Neuronal stem cell (in vitro differentiated cells): Measurements from ENCODE around the gene OR11A1.

Experiments
- DNase-seq: peaks from one replicate; pipeline ENCODE4 v3.0.0-alpha.2; 2013; ENCODE audit warnings: low spot score
- H2AFZ ChIP-seq: one replicate; pipeline ENCODE4 v1.6.1; 2013; ENCODE audit warnings: mild to moderate bottlenecking, low read length, inconsistent platforms
- H2AK5ac ChIP-seq: 2 replicates; pipeline ENCODE4 v1.6.1; 2013; ENCODE audit warnings: low read depth, mild to moderate bottlenecking, inconsistent platforms, low read length, moderate library complexity, mixed read lengths
- H2BK120ac ChIP-seq: 2 replicates; pipeline ENCODE4 v1.6.1; 2013; ENCODE audit warnings: low read depth, mild to moderate bottlenecking, inconsistent platforms, low read length, moderate library complexity, mixed read lengths
- H2BK12ac ChIP-seq: one replicate; pipeline ENCODE4 v1.6.1; 2013; ENCODE audit warnings: low read length, inconsistent platforms
- H2BK15ac ChIP-seq: 2 replicates; pipeline ENCODE4 v1.6.1; 2013; ENCODE audit warnings: mild to moderate bottlenecking, low read length, inconsistent platforms, mixed read lengths
- H2BK5ac ChIP-seq: one replicate; pipeline ENCODE4 v1.6.1; 2013; ENCODE audit warnings: inconsistent platforms, mild to moderate bottlenecking, low read length, moderate library complexity
- H3K14ac ChIP-seq: one replicate; pipeline ENCODE4 v1.6.1; 2013; ENCODE audit warnings: low read length, inconsistent platforms
- H3K18ac ChIP-seq: 2 replicates; pipeline ENCODE4 v1.6.1; 2013; ENCODE audit warnings: low read length, inconsistent platforms
- H3K23ac ChIP-seq: 2 replicates; pipeline ENCODE4 v1.6.1; 2013; ENCODE audit warnings: low read depth, mild to moderate bottlenecking, mixed read lengths, low read length, inconsistent platforms; ENCODE audit not compliant: poor library complexity
- H3K27ac ChIP-seq: replicated peaks from 3 replicates; pipeline ENCODE4 v1.5.1; 2013; ENCODE audit warnings: low read length, inconsistent platforms
- H3K27me3 ChIP-seq, 3 experiments: 2 replicates each; pipeline ENCODE4 v1.6.1; 2013; ENCODE audit warnings: low read length in 3 of 3, mild to moderate bottlenecking in 2 of 3, inconsistent platforms in 1 of 3, low read depth in 1 of 3, mixed read lengths in 1 of 3, moderate library complexity in 1 of 3; ENCODE audit not compliant: control insufficient read depth in 3 of 3, insufficient read depth in 3 of 3
- H3K36me3 ChIP-seq, 2 donors: replicated peaks in 1 of 2; 2 replicates each; pipeline ENCODE4 v1.6.1; 2013; ENCODE audit warnings: low read length in 2 of 2; ENCODE audit not compliant: control insufficient read depth in 2 of 2, insufficient read depth in 2 of 2
- H3K4ac ChIP-seq: 2 replicates; pipeline ENCODE4 v1.6.1; 2013; ENCODE audit warnings: inconsistent platforms, mild to moderate bottlenecking, low read length, moderate library complexity
- H3K4me1 ChIP-seq, 2 donors: 1 replicate in 1 of 2; 2 replicates in 1 of 2; pipeline ENCODE4 v1.6.1; 2013; ENCODE audit warnings: low read length in 2 of 2, low read depth in 1 of 2; ENCODE audit not compliant: control insufficient read depth in 2 of 2, insufficient read depth in 1 of 2
- H3K4me2 ChIP-seq: one replicate; pipeline ENCODE4 v1.6.1; 2013; ENCODE audit warnings: mild to moderate bottlenecking, low read length, inconsistent platforms; ENCODE audit not compliant: insufficient read depth, poor library complexity, severe bottlenecking
- H3K4me3 ChIP-seq, 2 donors: 2 replicates each; pipeline ENCODE4 v1.5.1; 2013; ENCODE audit warnings: low read length in 2 of 2, mild to moderate bottlenecking in 2 of 2, inconsistent platforms in 1 of 2, moderate library complexity in 1 of 2
- H3K79me1 ChIP-seq: one replicate; pipeline ENCODE4 v1.6.1; 2013; ENCODE audit warnings: low read depth, mild to moderate bottlenecking, inconsistent platforms, low read length, moderate library complexity
- H3K9ac ChIP-seq: one replicate; pipeline ENCODE4 v1.6.1; 2013; ENCODE audit warnings: mild to moderate bottlenecking, low read depth, low read length, inconsistent platforms; ENCODE audit not compliant: poor library complexity
- H3K9me3 ChIP-seq, 2 donors: replicated peaks in 1 of 2; 2 replicates each; pipeline versions ENCODE3 to v1.6.1; 2013; ENCODE audit warnings: low read length in 2 of 2, mild to moderate bottlenecking in 2 of 2, inconsistent platforms in 1 of 2, low read depth in 1 of 2, mixed read lengths in 1 of 2, moderate library complexity in 1 of 2; ENCODE audit not compliant: control insufficient read depth in 2 of 2, insufficient read depth in 1 of 2
- H4K8ac ChIP-seq: one replicate; pipeline ENCODE4 v1.6.1; 2013; ENCODE audit warnings: low read depth, mild to moderate bottlenecking, inconsistent platforms, low read length, moderate library complexity
- H4K91ac ChIP-seq: one replicate; pipeline ENCODE4 v1.6.1; 2013; ENCODE audit warnings: low read length, low read depth, mild to moderate bottlenecking, inconsistent platforms; ENCODE audit not compliant: poor library complexity
- WGBS, 2 donors: extraction: QIAGEN DNeasy Blood & Tissue Kit; methylation state at CpG; one replicate each; pipeline ENCODE4 v1.1.7; 2013; ENCODE audit warnings: missing lambda C conversion rate in 2 of 2, mixed read lengths in 1 of 2; ENCODE audit not compliant: insufficient read length in 2 of 2, insufficient replicate concordance in 1 of 2; ENCODE audit errors: extremely low coverage in 2 of 2; 5-methylcytosine and 5-hydroxymethylcytosine counted together

The OR11A1 gene

DNA sequence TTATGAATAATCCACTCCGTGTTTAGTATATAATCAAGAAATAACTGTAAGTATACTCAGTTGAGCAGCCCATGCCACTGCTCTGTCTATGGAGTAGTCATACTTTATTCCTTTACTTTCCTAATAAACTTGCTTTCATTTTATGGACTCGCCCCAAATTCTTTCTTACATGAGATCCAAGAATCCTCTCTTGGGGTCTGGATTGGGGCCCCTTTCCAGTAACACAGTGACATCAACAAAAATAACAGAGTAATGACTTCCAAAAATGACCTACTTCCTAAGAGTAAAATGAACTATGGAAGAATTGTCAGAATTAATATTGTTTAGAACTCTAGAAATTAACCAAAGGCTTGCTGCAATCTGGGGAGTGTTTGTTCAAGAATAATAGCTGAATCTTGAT lies 8.9 kb upstream of the OR11A1 start:
- no peak overlapping the region for H3K27ac ChIP-seq
- no peak overlapping the region for H2AK5ac ChIP-seq
- H3K27me3 ChIP-seq, result no peaks in the 10 kb centered on the region
- H2AFZ ChIP-seq, result no peak overlapping the region
- no peak overlapping the region for H2BK12ac ChIP-seq
- H3K36me3 ChIP-seq, result no peaks in the 10 kb centered on the region
- DNase-seq, result no peak
- no peaks in the 10 kb centered on the region for H3K79me1 ChIP-seq
- no peak overlapping the region for H3K4ac ChIP-seq
- no peak overlapping the region for H4K8ac ChIP-seq
- no peak overlapping the region for H2BK5ac ChIP-seq
- H3K18ac ChIP-seq, result no peak overlapping the region
- H3K9me3 ChIP-seq, result no peaks in the 10 kb centered on the region
- H3K14ac ChIP-seq, result no peak overlapping the region
- H2BK15ac ChIP-seq, result no peak overlapping the region
- no peak overlapping the region for H4K91ac ChIP-seq
- no peaks in the 10 kb centered on the region for H3K4me1 ChIP-seq
- H3K9ac ChIP-seq, result no peak overlapping the region
- no CpG with 5 or more reads among the region's 2 CpGs for WGBS, 2 donors
- H3K4me3 ChIP-seq, result no peak overlapping the region
- no peak overlapping the region for H3K4me2 ChIP-seq
- H2BK120ac ChIP-seq, result no peak overlapping the region
- no peak overlapping the region for H3K23ac ChIP-seq

DNA sequence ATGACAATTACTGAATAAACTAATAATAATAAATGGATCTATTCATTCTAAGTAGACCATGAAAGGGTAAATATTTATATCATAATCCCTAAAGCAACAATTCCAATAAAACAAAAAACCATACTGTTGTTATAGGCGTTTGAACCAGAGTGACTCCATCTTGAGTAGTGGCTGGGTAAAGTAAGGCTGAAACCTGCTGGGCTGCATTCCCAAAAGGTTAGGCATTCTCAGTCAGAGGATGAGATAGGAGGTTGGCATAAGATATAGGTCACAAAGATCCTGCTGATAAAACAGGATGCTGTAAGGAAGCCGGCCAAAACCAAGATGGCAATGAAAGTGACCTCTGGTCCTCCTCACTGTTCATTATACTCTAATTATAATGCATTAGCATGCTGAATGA lies 8.4 kb upstream of the OR11A1 start:
- Histone ChIP-seq H2BK5ac (no peak overlapping the region), H2AFZ (no peak overlapping the region), H3K4ac (no peak overlapping the region), H3K27me3 (no peaks in the 10 kb centered on the region), H2BK12ac (no peak overlapping the region), H4K91ac (no peak overlapping the region), H3K4me3 (no peak overlapping the region), H3K18ac (no peak overlapping the region), H3K14ac (no peak overlapping the region), H3K4me2 (no peak overlapping the region), H3K36me3 (no peaks in the 10 kb centered on the region), H3K4me1 (no peaks in the 10 kb centered on the region), H2AK5ac (no peak overlapping the region), H3K27ac (no peak overlapping the region), H2BK15ac (no peak overlapping the region), H3K23ac (no peak overlapping the region), H3K9me3 (no peaks in the 10 kb centered on the region), H3K79me1 (no peaks in the 10 kb centered on the region), H3K9ac (no peak overlapping the region), H2BK120ac (no peak overlapping the region), H4K8ac (no peak overlapping the region)
- no peak for DNase-seq
- WGBS, 2 donors, result no CpG with 5 or more reads among the region's 2 CpGs

DNA sequence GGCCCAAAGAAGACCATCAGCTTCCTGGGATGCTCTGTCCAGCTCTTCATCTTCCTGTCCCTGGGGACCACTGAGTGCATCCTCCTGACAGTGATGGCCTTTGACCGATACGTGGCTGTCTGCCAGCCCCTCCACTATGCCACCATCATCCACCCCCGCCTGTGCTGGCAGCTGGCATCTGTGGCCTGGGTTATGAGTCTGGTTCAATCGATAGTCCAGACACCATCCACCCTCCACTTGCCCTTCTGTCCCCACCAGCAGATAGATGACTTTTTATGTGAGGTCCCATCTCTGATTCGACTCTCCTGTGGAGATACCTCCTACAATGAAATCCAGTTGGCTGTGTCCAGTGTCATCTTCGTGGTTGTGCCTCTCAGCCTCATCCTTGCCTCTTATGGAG lies 5.2 kb upstream of the OR11A1 start:
- H2BK5ac ChIP-seq, result no peak overlapping the region
- H3K27ac ChIP-seq, result no peak overlapping the region
- H3K4ac ChIP-seq, result no peak overlapping the region
- H3K27me3 ChIP-seq, result peaks cover 0 to 3% (median 0%) of the 10 kb centered on the region in 3 experiments
- H3K4me3 ChIP-seq, result no peak overlapping the region
- H2AK5ac ChIP-seq, result no peak overlapping the region
- no peaks in the 10 kb centered on the region for H3K4me1 ChIP-seq
- no peaks in the 10 kb centered on the region for H3K9me3 ChIP-seq
- H3K79me1 ChIP-seq, result no peaks in the 10 kb centered on the region
- H2BK15ac ChIP-seq, result no peak overlapping the region
- no peak overlapping the region for H4K8ac ChIP-seq
- no CpG with 5 or more reads among the region's 6 CpGs for WGBS, 2 donors
- DNase-seq, result no peak
- no peak overlapping the region for H3K23ac ChIP-seq
- no peak overlapping the region for H3K14ac ChIP-seq
- no peak overlapping the region for H2BK12ac ChIP-seq
- H3K9ac ChIP-seq, result no peak overlapping the region
- H2BK120ac ChIP-seq, result no peak overlapping the region
- H3K36me3 ChIP-seq, result no peaks in the 10 kb centered on the region
- no peak overlapping the region for H4K91ac ChIP-seq
- no peak overlapping the region for H3K18ac ChIP-seq
- no peak overlapping the region for H2AFZ ChIP-seq
- H3K4me2 ChIP-seq, result no peak overlapping the region

DNA sequence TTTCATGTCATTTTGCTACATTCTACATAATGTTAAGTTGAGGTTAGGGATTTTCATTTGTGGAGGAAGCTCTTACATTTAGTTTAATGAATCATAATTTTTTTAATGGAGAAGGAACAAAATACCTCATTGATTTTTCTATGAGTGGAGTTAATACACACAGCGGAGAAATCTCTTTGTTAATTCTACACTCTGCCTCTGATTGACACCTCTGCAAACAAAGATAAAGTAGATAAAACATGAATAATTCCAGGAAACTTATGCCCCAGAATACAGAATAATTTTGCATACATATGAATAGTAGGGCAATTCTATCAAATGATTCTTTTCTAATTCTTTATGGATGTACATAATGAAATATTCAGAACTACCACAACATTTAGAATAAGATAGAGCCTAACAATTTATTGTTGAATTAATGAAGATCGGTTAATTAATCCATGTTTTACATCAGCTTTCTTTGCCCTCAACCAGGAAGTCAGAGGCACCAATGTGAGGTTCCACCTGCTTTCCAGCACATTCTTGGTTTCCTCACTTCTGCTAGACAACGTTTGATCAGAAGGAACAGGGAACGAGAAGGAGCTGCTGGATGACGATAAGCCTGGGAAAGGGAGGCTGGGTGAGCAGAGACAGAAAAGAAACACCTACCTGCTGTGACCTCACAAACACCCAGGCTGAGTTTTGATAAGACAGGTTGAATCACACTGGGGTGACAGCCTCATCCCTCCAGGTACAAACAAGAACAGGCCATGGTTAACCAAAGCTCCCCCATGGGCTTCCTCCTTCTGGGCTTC lies 4.3 kb upstream of the OR11A1 start:
- Histone ChIP-seq H3K18ac (no peak overlapping the region), H2BK12ac (no peak overlapping the region), H3K4me2 (no peak overlapping the region), H3K79me1 (no peaks in the 10 kb centered on the region), H3K14ac (no peak overlapping the region), H3K4ac (no peak overlapping the region), H3K9ac (no peak overlapping the region), H3K23ac (no peak overlapping the region), H4K91ac (no peak overlapping the region), H3K9me3 (no peaks in the 10 kb centered on the region), H2AFZ (no peak overlapping the region), H2BK15ac (no peak overlapping the region), H3K27ac (no peak overlapping the region), H3K4me3 (no peak overlapping the region), H3K27me3 (peaks cover 0 to 3% (median 0%) of the 10 kb centered on the region in 3 experiments), H2BK5ac (no peak overlapping the region), H2BK120ac (no peak overlapping the region), H2AK5ac (no peak overlapping the region), H4K8ac (no peak overlapping the region), H3K4me1 (no peaks in the 10 kb centered on the region), H3K36me3 (no peaks in the 10 kb centered on the region)
- DNase-seq, result no peak
- no CpG with 5 or more reads among the region's 5 CpGs for WGBS, 2 donors
